CD14-positive monocyte (primary cell): ENCODE data around the gene PRKD3. TPM values are rescaled to one million over a fixed set of nuclear protein-coding genes. Genes with fewer than 3 reads are reported as not detected.

Source experiments
- DNase-seq, 3 donors: peaks; one replicate each; pipeline ENCODE4 v3.0.0-alpha.2; 2011 to 2022
- H2AFZ ChIP-seq: 2 replicates; pipeline ENCODE4 v1.6.0; 2012; ENCODE audit warnings: mild to moderate bottlenecking, low read depth, low read length, inconsistent platforms; ENCODE audit not compliant: insufficient read depth, poor library complexity, severe bottlenecking
- H3K27ac ChIP-seq, 2 donors: 1 replicate in 1 of 2; 2 replicates in 1 of 2; pipeline ENCODE4 v1.5.1; 2012 to 2013; ENCODE audit warnings: low read length in 2 of 2, control low read depth in 1 of 2, inconsistent platforms in 1 of 2, low read depth in 1 of 2, mild to moderate bottlenecking in 1 of 2
- H3K27me3 ChIP-seq, 2 donors: one replicate each; pipeline versions ENCODE4 v1.6.0 to v1.6.1; 2011 to 2013; ENCODE audit warnings: low read length in 2 of 2; ENCODE audit not compliant: control insufficient read depth in 2 of 2, insufficient read depth in 2 of 2
- H3K36me3 ChIP-seq, 2 donors: replicated peaks in 1 of 2; 1 replicate in 1 of 2; 2 replicates in 1 of 2; pipeline versions ENCODE4 v1.5.1 to v1.6.1; 2012 to 2013; ENCODE audit warnings: low read length in 2 of 2, control low read depth in 1 of 2, inconsistent platforms in 1 of 2, mild to moderate bottlenecking in 1 of 2; ENCODE audit not compliant: insufficient read depth in 2 of 2, control insufficient read depth in 1 of 2
- H3K4me1 ChIP-seq, 2 donors: 1 replicate in 1 of 2; 2 replicates in 1 of 2; pipeline versions ENCODE4 v1.5.1 to v1.6.1; 2012 to 2013; ENCODE audit warnings: low read length in 2 of 2, control low read depth in 1 of 2, inconsistent platforms in 1 of 2, mild to moderate bottlenecking in 1 of 2, moderate library complexity in 1 of 2; ENCODE audit not compliant: insufficient read depth in 2 of 2, control insufficient read depth in 1 of 2
- H3K4me2 ChIP-seq: replicated peaks from 2 replicates; pipeline ENCODE3; 2012; ENCODE audit warnings: low read length, moderate library complexity, mild to moderate bottlenecking; ENCODE audit not compliant: poor library complexity, severe bottlenecking; ENCODE audit errors: extremely low read depth
- H3K4me3 ChIP-seq, 3 experiments: fragments of 200-600 bp in 1 of 3; sonication (generic) in 1 of 3; replicated peaks in 1 of 3; 1 replicate in 2 of 3; 2 replicates in 1 of 3; pipeline ENCODE4 v1.5.1; 2011 to 2013; ENCODE audit warnings: low read length in 3 of 3, mild to moderate bottlenecking in 3 of 3, control low read depth in 2 of 3, low read depth in 2 of 3, inconsistent platforms in 1 of 3, moderate library complexity in 1 of 3
- H3K79me2 ChIP-seq: 2 replicates; pipeline ENCODE4 v1.6.0; 2012; ENCODE audit warnings: mild to moderate bottlenecking, control low read depth, inconsistent platforms, low read length, moderate library complexity; ENCODE audit not compliant: insufficient read depth
- H3K9ac ChIP-seq: 2 replicates; pipeline ENCODE4 v1.6.0; 2017; ENCODE audit warnings: low read length, mild to moderate bottlenecking; ENCODE audit not compliant: insufficient read depth, poor library complexity, severe bottlenecking
- H3K9me3 ChIP-seq, 2 donors: replicated peaks in 1 of 2; 1 replicate in 1 of 2; 2 replicates in 1 of 2; pipeline versions ENCODE4 v1.5.1 to v1.6.1; 2012 to 2013; ENCODE audit warnings: low read length in 2 of 2, control low read depth in 1 of 2; ENCODE audit not compliant: control insufficient read depth in 1 of 2, insufficient read depth in 1 of 2
- H4K20me1 ChIP-seq: 2 replicates; pipeline ENCODE4 v1.6.0; 2012; ENCODE audit warnings: mild to moderate bottlenecking, low read length, control low read depth, moderate library complexity; ENCODE audit not compliant: insufficient read depth
- H3K27ac Mint-ChIP-seq, 7 donors: one replicate each; pipeline ENCODE4 v1.8.0; 2020; ENCODE audit warnings: mild to moderate bottlenecking in 7 of 7, mixed read lengths in 7 of 7, moderate library complexity in 6 of 7, inconsistent platforms in 2 of 7
- H3K27me3 Mint-ChIP-seq, 3 donors: one replicate each; pipeline ENCODE4 v1.8.0; 2021 to 2022; ENCODE audit warnings: low read depth in 3 of 3, mild to moderate bottlenecking in 3 of 3, mixed read lengths in 3 of 3, moderate library complexity in 3 of 3, inconsistent platforms in 1 of 3
- H3K36me3 Mint-ChIP-seq, 2 donors: one replicate each; pipeline ENCODE4 v1.8.0; 2020; ENCODE audit warnings: mixed read lengths in 2 of 2, inconsistent platforms in 1 of 2, mild to moderate bottlenecking in 1 of 2
- H3K4me1 Mint-ChIP-seq: one replicate; pipeline ENCODE4 v1.8.0; 2020; ENCODE audit warnings: mild to moderate bottlenecking, mixed read lengths
- H3K4me3 Mint-ChIP-seq, 2 donors: one replicate each; pipeline ENCODE4 v1.8.0; 2020; ENCODE audit warnings: mild to moderate bottlenecking in 2 of 2, mixed read lengths in 2 of 2, moderate library complexity in 1 of 2
- H3K9me3 Mint-ChIP-seq, 7 donors: one replicate each; pipeline ENCODE4 v1.8.0; 2020 to 2022; ENCODE audit warnings: mixed read lengths in 7 of 7, mild to moderate bottlenecking in 6 of 7, moderate library complexity in 6 of 7, inconsistent platforms in 2 of 7
- WGBS: methylation state at CpG from one replicate; pipeline ENCODE4 v1.1.5; 2013; ENCODE audit warnings: missing lambda C conversion rate; ENCODE audit not compliant: insufficient coverage; 5-methylcytosine and 5-hydroxymethylcytosine counted together
- intact Hi-C, 2 donors: fragments of 100-400 bp; cut with micrococcal nuclease; formaldehyde crosslinking; loops; one replicate each; pipeline versions ENCODE4 v1.15.0 to v1.15.1; 2023
- polyA minus RNA-seq: library from RNA; depleted of rRNA, polyadenylated mRNA; stranded (reverse); fragments of >200 nt; gene quantifications from 2 replicates; pipeline ENCODE4 v1.2.3, GENCODE V29; 2012
- polyA plus RNA-seq, 3 donors: library from polyadenylated mRNA; depleted of rRNA in 1 of 3; unstranded in 2 of 3; stranded (reverse) in 1 of 3; fragments of 300-500 nt in 2 of 3; fragments of >200 nt in 1 of 3; fragmentation: Illumina TruSeq in 2 of 3; gene quantifications; 1 replicate in 2 of 3; 2 replicates in 1 of 3; pipeline ENCODE4 v1.2.3, GENCODE V29; 2012 to 2021
- total RNA-seq, 12 experiments: library from RNA in 1 of 12; stranded (reverse) in 1 of 12; fragments of 120-200 nt in 1 of 12; gene quantifications; one replicate each; pipeline ENCODE4 v1.2.4 and lab custom pipeline; 2013 to 2026; ENCODE audit warnings: mixed read lengths in 6 of 12, inconsistent platforms in 1 of 12
- TF ChIP-seq, protein P1 (sequence below): fragments of 200-600 bp; IDR thresholded peaks from one replicate; pipeline ENCODE4 v1.8.0; 2022; ENCODE audit warnings: antibody characterized with exemption, mild to moderate bottlenecking

Gene PRKD3
- 27.1 TPM for total RNA-seq (2013)
- polyA plus RNA-seq (10 to 100 TPM; 14.2 to 17.5 (median 16.9) TPM), polyA minus RNA-seq (16.6 TPM in 2 replicates), total RNA-seq (lab: John Stamatoyannopoulos, UW) (69.4 to 236 (median 107) reads per million in 11 experiments)

DNA sequence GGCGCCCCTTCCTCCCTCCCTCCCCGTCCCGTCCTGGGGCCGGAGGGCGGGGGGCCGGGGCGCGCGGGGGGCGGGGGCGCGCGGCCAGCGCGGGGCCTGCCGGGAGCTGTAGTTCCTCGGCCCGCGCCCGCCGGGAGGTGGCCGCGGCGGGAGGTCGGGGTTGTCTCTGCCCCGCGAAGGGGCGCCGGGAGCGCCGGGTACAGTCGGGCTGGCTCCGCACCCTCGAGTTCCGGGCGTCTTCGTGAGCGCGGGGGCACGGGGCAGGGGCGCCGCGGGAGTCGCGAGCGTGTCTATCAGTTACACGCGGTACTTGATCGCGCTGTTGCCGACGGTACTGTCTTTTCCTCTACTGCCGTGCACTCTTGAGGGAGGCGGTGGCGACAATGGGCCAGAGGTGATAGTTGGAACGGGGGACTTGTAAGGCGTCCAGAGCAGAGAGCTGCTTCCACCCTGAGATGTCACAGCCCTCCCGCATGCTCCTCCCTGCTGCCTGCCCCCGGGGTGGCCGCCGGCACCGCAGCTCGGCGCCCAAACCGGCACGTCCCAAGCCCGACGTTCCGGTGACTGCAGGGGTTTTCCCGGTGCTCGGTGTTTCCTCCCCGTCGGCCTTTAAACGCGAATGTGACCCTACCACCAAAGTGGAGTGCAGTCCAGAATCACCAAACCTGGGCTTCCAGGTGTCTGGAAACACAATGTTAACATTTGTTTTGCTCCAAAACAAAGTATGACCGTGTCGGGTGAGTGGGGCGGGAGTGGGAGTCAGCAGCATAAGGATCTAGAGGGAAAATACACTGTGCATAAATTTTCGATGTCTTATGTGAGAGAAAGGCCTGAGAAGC, at the start of gene PRKD3:
Gene PRKD3, minus strand, starts transcription at position 48 of the 839 bp plus-strand sequence. CDS start 8,309 bp downstream, outside the sequence.
- H3K27me3 Mint-ChIP-seq: peaks cover 0 to 2% (median 0%) of the 10 kb centered on the region in 3 donors
- no peaks in the 10 kb centered on the region for H3K9me3 ChIP-seq
- peaks cover 28 to 48% of the 10 kb centered on the region in 2 donors for H3K4me1 ChIP-seq
- H3K4me3 ChIP-seq: peak within 1 kb of the TSS; percentile 91 to 97 (median 96)
- intact Hi-C loops: no loop called here
- H4K20me1 ChIP-seq: peaks cover 7% of the 10 kb centered on the region
- TF ChIP-seq, protein P1, sequence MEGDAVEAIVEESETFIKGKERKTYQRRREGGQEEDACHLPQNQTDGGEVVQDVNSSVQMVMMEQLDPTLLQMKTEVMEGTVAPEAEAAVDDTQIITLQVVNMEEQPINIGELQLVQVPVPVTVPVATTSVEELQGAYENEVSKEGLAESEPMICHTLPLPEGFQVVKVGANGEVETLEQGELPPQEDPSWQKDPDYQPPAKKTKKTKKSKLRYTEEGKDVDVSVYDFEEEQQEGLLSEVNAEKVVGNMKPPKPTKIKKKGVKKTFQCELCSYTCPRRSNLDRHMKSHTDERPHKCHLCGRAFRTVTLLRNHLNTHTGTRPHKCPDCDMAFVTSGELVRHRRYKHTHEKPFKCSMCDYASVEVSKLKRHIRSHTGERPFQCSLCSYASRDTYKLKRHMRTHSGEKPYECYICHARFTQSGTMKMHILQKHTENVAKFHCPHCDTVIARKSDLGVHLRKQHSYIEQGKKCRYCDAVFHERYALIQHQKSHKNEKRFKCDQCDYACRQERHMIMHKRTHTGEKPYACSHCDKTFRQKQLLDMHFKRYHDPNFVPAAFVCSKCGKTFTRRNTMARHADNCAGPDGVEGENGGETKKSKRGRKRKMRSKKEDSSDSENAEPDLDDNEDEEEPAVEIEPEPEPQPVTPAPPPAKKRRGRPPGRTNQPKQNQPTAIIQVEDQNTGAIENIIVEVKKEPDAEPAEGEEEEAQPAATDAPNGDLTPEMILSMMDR: no peak
- peak within 1 kb of the TSS; percentile 66 to 82 for H3K27ac ChIP-seq
- H3K4me1 Mint-ChIP-seq: peaks cover 43% of the 10 kb centered on the region
- peak within 1 kb of the TSS; percentile 90 for H2AFZ ChIP-seq
- H3K27me3 ChIP-seq: no peaks in the 10 kb centered on the region
- WGBS: under 1% methylated on average over 69 of the region's 79 CpGs
- H3K36me3 Mint-ChIP-seq: no peaks in the 10 kb centered on the region
- H3K9ac ChIP-seq: peak within 1 kb of the TSS; percentile 83
- H3K36me3 ChIP-seq: no peaks in the 10 kb centered on the region
- DNase-seq: peak; percentile 32 to 60 (median 38)
- peaks cover 0 to 1% (median 0%) of the 10 kb centered on the region in 7 donors for H3K9me3 Mint-ChIP-seq
- peak within 1 kb of the TSS; percentile 83 to 95 (median 90) for H3K27ac Mint-ChIP-seq
- peak within 1 kb of the TSS; percentile 93 to 98 for H3K4me3 Mint-ChIP-seq
- peaks cover 42% of the 10 kb centered on the region for H3K79me2 ChIP-seq
- peak within 1 kb of the TSS; percentile 78 for H3K4me2 ChIP-seq

DNA sequence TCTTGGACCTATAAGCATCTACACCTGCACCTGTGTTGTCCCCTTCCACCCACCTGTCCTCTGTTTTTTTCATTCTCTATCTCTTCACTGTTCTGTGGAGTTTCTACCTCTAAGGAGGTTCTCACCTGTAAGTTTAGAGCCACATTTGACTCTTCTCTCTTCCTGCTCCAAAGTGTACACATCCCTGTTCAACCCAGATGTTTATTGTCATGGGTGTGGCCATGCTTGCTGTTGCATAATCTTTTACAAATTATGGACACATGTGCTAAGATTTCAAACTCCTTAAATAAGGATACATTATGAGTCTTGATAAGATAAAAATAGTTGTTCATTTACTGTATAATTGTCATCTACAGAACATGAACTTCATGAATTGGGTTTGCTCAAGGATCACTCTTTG, 47.4 kb upstream of the PRKD3 start:
- H3K4me3 ChIP-seq: no peak overlapping the region

More for the DNA sequence above, 47.4 kb upstream of the PRKD3 start:
- H3K27ac Mint-ChIP-seq: no peak overlapping the region
- DNase-seq: no peak
- H3K27me3 Mint-ChIP-seq: peaks cover 0 to 1% (median 1%) of the 10 kb centered on the region in 3 donors
- peaks cover 17% of the 10 kb centered on the region for H3K4me1 Mint-ChIP-seq
- no peaks in the 10 kb centered on the region for H3K9me3 Mint-ChIP-seq
- TF ChIP-seq, protein P1: no peak
- no peak overlapping the region for H3K4me3 Mint-ChIP-seq
- H3K27ac ChIP-seq: no peak overlapping the region
- no peaks in the 10 kb centered on the region for H3K79me2 ChIP-seq
- H3K9me3 ChIP-seq: no peaks in the 10 kb centered on the region
- H3K36me3 ChIP-seq: peaks cover 72 to 87% of the 10 kb centered on the region in 2 donors
- no peaks in the 10 kb centered on the region for H3K4me1 ChIP-seq
- no peak overlapping the region for H3K9ac ChIP-seq
- no peak overlapping the region for H2AFZ ChIP-seq
- no peak overlapping the region for H3K4me2 ChIP-seq
- H3K27me3 ChIP-seq: no peaks in the 10 kb centered on the region
- H4K20me1 ChIP-seq: peaks cover 8% of the 10 kb centered on the region
- intact Hi-C loops: no loop called here
- peaks cover 66 to 72% of the 10 kb centered on the region in 2 donors for H3K36me3 Mint-ChIP-seq
